Body of pancreas (tissue), 4 donors: ENCODE results near the gene DNAH7. TPM values are rescaled to one million over a fixed set of nuclear protein-coding genes. Genes with fewer than 3 reads are reported as not detected.
"Not testable (repeated sequence)": the region's sequence is repeated elsewhere in the genome, so short reads cannot be mapped to it uniquely, and the experiment has no call there.

Experiments used
- ATAC-seq: fragments of 150-250 bp; one replicate; pipeline ENCODE4 v1.9.1; 2016
- DNase-seq, 4 donors: peaks; one replicate each; pipeline ENCODE4 v3.0.0-alpha.2; 2019
- H3K27ac ChIP-seq, 4 donors: fragments of 200-600 bp; sonication (generic); 1 replicate in 3 of 4; 2 replicates in 1 of 4; pipeline versions ENCODE4 v1.5.1 to v1.6.1; 2016 to 2019; ENCODE audit warnings: mild to moderate bottlenecking in 1 of 4, mixed read lengths in 1 of 4, moderate library complexity in 1 of 4
- H3K27me3 ChIP-seq, 2 donors: fragments of 200-600 bp; sonication (generic); one replicate each; pipeline ENCODE4 v1.6.0; 2016; ENCODE audit warnings: mild to moderate bottlenecking in 1 of 2
- H3K36me3 ChIP-seq, 2 donors: fragments of 200-600 bp; sonication (generic); replicated peaks in 1 of 2; 2 replicates each; pipeline ENCODE4 v1.5.1; 2016; ENCODE audit warnings: low read depth in 2 of 2; ENCODE audit not compliant: insufficient read depth in 1 of 2
- H3K4me1 ChIP-seq: fragments of 200-600 bp; sonication (generic); one replicate; pipeline ENCODE4 v1.6.0; 2016
- H3K4me3 ChIP-seq, 2 donors: fragments of 200-600 bp; sonication (generic); 1 replicate in 1 of 2; 2 replicates in 1 of 2; pipeline ENCODE4 v1.5.1; 2016 to 2019
- H3K9me3 ChIP-seq, 3 donors: fragments of 200-600 bp; sonication (generic); 1 replicate in 2 of 3; 2 replicates in 1 of 3; pipeline ENCODE4 v1.5.1; 2016
- CTCF ChIP-seq, 7 experiments: fragments of 450-650 bp in 4 of 7; fragments of 200-600 bp in 3 of 7; sonication (generic) in 3 of 7; IDR thresholded peaks; one replicate each; pipeline ENCODE4 v1.5.1; 2016 to 2019; ENCODE audit warnings: antibody characterized with exemption in 7 of 7
- POLR2A ChIP-seq, 3 donors: fragments of 450-650 bp; IDR thresholded peaks; one replicate each; pipeline ENCODE4 v1.6.1; 2016; ENCODE audit warnings: antibody characterized with exemption in 3 of 3, mild to moderate bottlenecking in 2 of 3
- WGBS, 2 donors: methylation state at CpG; one replicate each; pipeline ENCODE4 v1.1.5; 2017; 5-methylcytosine and 5-hydroxymethylcytosine counted together
- intact Hi-C: fragments of 100-400 bp; cut with DNase I; formaldehyde crosslinking; loops from one replicate; pipeline ENCODE4 v1.15.1; 2023
- total RNA-seq, 2 donors: library from RNA; depleted of rRNA; stranded (reverse); fragments of >200 nt; gene quantifications; one replicate each; pipeline ENCODE4 v1.1.0, GENCODE V29; 2016

Gene DNAH7
- total RNA-seq, 2 donors from 2014 or later = 7.8 to 11.2 TPM

DNA sequence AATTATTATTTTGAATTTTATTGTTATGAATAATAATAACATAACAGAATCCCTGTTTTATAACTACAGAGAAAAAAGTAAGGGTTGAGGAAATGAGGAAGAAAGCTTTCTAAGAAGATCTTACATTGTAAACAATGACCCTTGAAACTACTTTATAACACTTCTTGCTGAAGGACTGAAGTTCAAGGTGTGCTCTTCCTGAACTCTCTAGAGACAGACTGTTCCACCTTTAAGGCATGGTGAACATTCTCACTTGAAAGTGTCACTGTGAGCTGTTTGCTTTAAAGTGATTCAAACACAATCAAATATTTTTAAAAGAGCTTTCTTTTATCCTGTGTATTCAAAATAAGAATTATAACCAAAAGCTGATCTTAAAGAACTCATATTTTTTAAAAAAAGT, 131.5 kb downstream of the DNAH7 start:
- TF ChIP-seq CTCF (IDR thresholded peaks at IDR 0.05) (no peak), POLR2A (IDR thresholded peaks at IDR 0.05) (no peak)
- ATAC-seq (no peak), DNase-seq (no peak)
- Histone ChIP-seq H3K9me3 (no peaks in the 10 kb centered on the region), H3K27me3 (no peaks in the 10 kb centered on the region), H3K36me3 (no peaks in the 10 kb centered on the region), H3K27ac (no peak overlapping the region), H3K4me1 (no peaks in the 10 kb centered on the region), H3K4me3 (no peak overlapping the region)
- intact Hi-C loops = no loop called here

DNA sequence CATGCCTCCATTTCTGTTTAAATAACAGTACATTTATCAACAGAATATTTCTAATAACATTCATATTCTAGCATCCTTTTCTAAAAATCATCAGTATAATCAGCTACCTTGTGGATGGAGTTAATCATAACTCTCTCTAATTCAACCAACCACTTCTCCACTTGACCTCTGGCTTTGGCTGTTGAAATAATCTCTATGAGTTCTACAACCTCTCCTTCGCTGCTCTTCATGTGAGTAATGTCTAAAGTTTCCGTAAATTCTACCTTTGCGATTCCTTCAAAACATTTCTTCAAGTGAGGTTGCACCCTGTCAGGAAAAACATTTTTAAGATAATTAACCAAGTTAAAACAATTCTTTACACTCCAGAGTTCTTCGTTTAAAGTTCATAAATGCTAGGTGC, 134.2 kb downstream of the DNAH7 start:
- TF ChIP-seq CTCF (IDR thresholded peaks at IDR 0.05) (no peak), POLR2A (IDR thresholded peaks at IDR 0.05) (no peak)
- ATAC-seq (no peak), DNase-seq (no peak)
- Histone ChIP-seq H3K4me3 (no peak overlapping the region), H3K4me1 (no peaks in the 10 kb centered on the region), H3K27me3 (no peaks in the 10 kb centered on the region), H3K27ac (no peak overlapping the region), H3K9me3 (no peaks in the 10 kb centered on the region), H3K36me3 (no peaks in the 10 kb centered on the region)
- intact Hi-C loops = no loop called here
- 90 to 91% methylated on average over 4 of the region's 4 CpGs for WGBS, 2 donors

GRCh38 chr2:195929531-195929930, 139.1 kb downstream of the DNAH7 start:
- no peaks in the 10 kb centered on the region for H3K9me3 ChIP-seq
- ATAC-seq (no peak), DNase-seq (no peak)
- no peaks in the 10 kb centered on the region for H3K4me1 ChIP-seq
- H3K4me3 ChIP-seq = no peak overlapping the region
- no peaks in the 10 kb centered on the region for H3K27me3 ChIP-seq
- H3K27ac ChIP-seq = no peak overlapping the region
- H3K36me3 ChIP-seq = no peaks in the 10 kb centered on the region
- intact Hi-C loops = no loop called here
- TF ChIP-seq POLR2A (IDR thresholded peaks at IDR 0.05) (no peak), CTCF (IDR thresholded peaks at IDR 0.05) (no peak)
- 90 to 93% methylated on average over 1 of the region's 1 CpG for WGBS, 2 donors

DNA sequence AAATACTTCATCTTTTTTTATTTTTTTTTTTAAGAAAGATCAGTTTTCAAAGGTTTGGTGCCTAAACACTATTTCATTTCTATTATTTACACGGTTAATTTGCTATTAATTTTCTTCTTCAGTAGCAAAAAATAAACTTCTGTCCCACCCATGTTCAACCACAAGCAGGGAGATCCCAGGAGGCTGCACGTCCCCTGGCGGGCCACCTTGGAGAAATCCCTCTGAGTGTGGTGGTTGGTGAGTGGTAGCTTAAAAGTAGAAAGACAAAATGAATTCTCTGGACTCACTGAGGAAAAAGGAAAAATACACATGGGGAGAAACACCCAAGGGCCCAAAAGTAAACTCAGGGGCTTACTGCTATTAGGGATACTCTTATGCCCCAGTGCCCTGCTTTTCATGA, 143.5 kb downstream of the DNAH7 start:
- H3K27ac ChIP-seq = no peak overlapping the region
- H3K9me3 ChIP-seq = no peaks in the 10 kb centered on the region
- H3K27me3 ChIP-seq = no peaks in the 10 kb centered on the region
- H3K4me1 ChIP-seq = no peaks in the 10 kb centered on the region
- no peak for DNase-seq
- WGBS, 2 donors = 80 to 92% methylated on average over 3 of the region's 3 CpGs
- no peak for TF ChIP-seq CTCF (IDR thresholded peaks at IDR 0.05)
- no peak for TF ChIP-seq POLR2A (IDR thresholded peaks at IDR 0.05)
- H3K36me3 ChIP-seq = no peaks in the 10 kb centered on the region
- intact Hi-C loops = no loop called here
- no peak for ATAC-seq
- no peak overlapping the region for H3K4me3 ChIP-seq

DNA sequence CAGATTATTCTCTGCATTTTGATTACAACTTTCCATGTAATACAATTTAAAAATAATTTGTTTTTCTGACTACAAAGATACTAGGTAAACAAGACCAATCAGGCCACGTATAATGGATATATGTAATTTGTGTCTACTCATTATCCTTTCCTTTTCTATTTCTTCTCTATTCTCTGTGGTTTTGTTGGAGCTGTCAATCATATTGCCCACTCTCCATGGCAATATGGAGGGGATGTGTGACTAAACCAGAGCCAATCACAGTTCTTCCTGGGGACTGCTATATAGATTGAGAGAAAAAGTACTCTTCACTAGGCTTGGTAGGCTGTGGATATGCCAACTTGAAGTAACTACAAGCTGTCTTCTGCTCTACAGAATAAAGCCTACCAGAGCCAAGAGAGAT, 144.7 kb downstream of the DNAH7 start:
- H3K27ac ChIP-seq = no peak overlapping the region
- DNase-seq (no peak), ATAC-seq (no peak)
- 88 to 97% methylated on average over 1 of the region's 1 CpG for WGBS, 2 donors
- no peak overlapping the region for H3K4me3 ChIP-seq
- H3K36me3 ChIP-seq = no peaks in the 10 kb centered on the region
- intact Hi-C loops = no loop called here
- H3K9me3 ChIP-seq = no peaks in the 10 kb centered on the region
- no peak for TF ChIP-seq POLR2A (IDR thresholded peaks at IDR 0.05)
- H3K4me1 ChIP-seq = no peaks in the 10 kb centered on the region
- no peaks in the 10 kb centered on the region for H3K27me3 ChIP-seq

- intact Hi-C loops, H3K4me3 ChIP-seq, H3K9me3 ChIP-seq, DNase-seq, ATAC-seq, H3K27ac ChIP-seq, H3K27me3 ChIP-seq, H3K4me1 ChIP-seq, H3K36me3 ChIP-seq: not testable (repeated sequence)
- 95% methylated on average over 4 of the region's 4 CpGs for WGBS, 2 donors
These were observed 151.5 kb downstream of the DNAH7 start for GRCh38 chr2:195917021-195917600.
